ENCODE data around the gene CD7. TPM values are rescaled to one million over a fixed set of nuclear protein-coding genes. Genes with fewer than 3 reads are reported as not detected.
"Not testable (repeated sequence)": the region's sequence is repeated elsewhere in the genome, so short reads cannot be mapped to it uniquely, and the experiment has no call there.

CD7 gene
- total RNA-seq, 2 experiments from 2014 or later = 289 to 292 TPM

DNA sequence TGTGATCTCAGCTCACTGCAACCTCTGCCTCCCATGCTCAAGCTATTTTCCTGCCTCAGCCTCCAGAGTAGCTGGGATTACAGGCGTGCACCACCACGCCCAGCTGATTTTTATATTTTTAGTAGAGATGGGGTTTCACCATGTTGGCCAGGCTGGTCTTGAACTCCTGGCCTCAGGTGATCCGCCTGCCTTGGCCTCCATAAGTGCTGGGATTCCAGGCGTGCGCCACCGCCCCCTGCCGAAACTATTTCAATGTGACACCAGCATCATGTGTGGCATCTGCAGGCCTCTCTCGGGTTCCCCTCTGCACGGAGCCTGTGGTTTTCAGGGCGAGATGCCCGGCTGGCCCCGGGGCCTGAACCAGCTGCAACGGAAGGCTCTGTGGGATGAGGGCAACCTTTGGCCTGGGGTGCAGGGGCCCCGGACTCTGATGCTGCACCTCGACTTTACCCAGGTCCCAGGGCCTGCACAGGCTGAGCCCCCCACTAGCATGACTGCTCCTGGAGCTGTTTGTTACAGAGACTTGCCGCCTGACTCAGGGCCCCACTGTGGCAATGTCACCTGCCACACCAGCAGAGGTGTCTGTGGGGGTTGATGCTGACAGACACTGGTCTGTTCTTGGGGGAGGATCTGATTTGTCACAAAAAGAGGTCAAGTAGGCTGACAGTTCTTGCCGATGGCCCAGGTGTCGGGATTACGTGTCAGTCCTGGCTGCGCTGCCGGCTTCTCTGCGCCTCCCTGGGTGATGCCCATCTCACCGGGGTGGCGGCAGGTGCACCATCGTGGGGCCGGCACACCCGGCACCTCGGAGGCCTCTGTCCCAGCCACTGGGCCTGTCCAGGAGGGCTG lies 33.0 kb upstream of the CD7 start:
- ChIA-PET POLR2A (interaction anchor here (0.8 to 1.1 kb wide), 3 partner anchors 23 to 67 kb away, joined by 3 read pairs; partner anchors contain the start of gene HEXD), CTCF (interaction anchor here (0.6 to 3.1 kb wide), 25 partner anchors 9 to 255 kb away, joined by 3 to 14 read pairs (median 4); partner anchors contain the start of genes HEXD and OGFOD3)
- TF ChIP-seq, protein P1, sequence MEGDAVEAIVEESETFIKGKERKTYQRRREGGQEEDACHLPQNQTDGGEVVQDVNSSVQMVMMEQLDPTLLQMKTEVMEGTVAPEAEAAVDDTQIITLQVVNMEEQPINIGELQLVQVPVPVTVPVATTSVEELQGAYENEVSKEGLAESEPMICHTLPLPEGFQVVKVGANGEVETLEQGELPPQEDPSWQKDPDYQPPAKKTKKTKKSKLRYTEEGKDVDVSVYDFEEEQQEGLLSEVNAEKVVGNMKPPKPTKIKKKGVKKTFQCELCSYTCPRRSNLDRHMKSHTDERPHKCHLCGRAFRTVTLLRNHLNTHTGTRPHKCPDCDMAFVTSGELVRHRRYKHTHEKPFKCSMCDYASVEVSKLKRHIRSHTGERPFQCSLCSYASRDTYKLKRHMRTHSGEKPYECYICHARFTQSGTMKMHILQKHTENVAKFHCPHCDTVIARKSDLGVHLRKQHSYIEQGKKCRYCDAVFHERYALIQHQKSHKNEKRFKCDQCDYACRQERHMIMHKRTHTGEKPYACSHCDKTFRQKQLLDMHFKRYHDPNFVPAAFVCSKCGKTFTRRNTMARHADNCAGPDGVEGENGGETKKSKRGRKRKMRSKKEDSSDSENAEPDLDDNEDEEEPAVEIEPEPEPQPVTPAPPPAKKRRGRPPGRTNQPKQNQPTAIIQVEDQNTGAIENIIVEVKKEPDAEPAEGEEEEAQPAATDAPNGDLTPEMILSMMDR (IDR thresholded peaks at IDR 0.05) = peak; percentile 36
- no peaks in the 10 kb centered on the region for H3K9me3 Mint-ChIP-seq
- H3K27me3 Mint-ChIP-seq = peaks cover 9% of the 10 kb centered on the region
- no peaks in the 10 kb centered on the region for H3K36me3 Mint-ChIP-seq (ENCODE audit: low read depth)
- no peak overlapping the region for H3K27ac Mint-ChIP-seq
- no peak overlapping the region for H3K4me3 Mint-ChIP-seq
- intact Hi-C loops (cut with micrococcal nuclease) = loop anchor here (5.0 kb wide), 1 partner anchor 62 kb away; no protein-coding TSS in a partner anchor
- DNase-seq (peak; percentile 81), ATAC-seq (peak; percentile 68)
- H3K4me1 Mint-ChIP-seq (ENCODE audit: low read depth) = peaks cover 13% of the 10 kb centered on the region

GRCh38 chr17:82349287-82349701 lies 31.9 kb upstream of the CD7 start:
- Mint-ChIP-seq H3K36me3 (ENCODE audit: low read depth) (no peaks in the 10 kb centered on the region), H3K27ac (no peak overlapping the region), H3K4me3 (no peak overlapping the region), H3K4me1 (ENCODE audit: low read depth) (peaks cover 13% of the 10 kb centered on the region), H3K27me3 (peaks cover 7% of the 10 kb centered on the region), H3K9me3 (no peaks in the 10 kb centered on the region)
- intact Hi-C loops (cut with micrococcal nuclease) = no loop called here
- DNase-seq (no peak), ATAC-seq (no peak)
- CTCF ChIA-PET = interaction anchor here (0.8 to 3.1 kb wide), 7 partner anchors 17 to 76 kb away, joined by 3 to 14 read pairs (median 3); no protein-coding TSS in a partner anchor
- POLR2A ChIA-PET = interaction anchor here (0.8 to 1.0 kb wide), 2 partner anchors 24 to 100 kb away, joined by 3 read pairs; no protein-coding TSS in a partner anchor
- TF ChIP-seq, protein P1 (IDR thresholded peaks at IDR 0.05) = no peak

DNA sequence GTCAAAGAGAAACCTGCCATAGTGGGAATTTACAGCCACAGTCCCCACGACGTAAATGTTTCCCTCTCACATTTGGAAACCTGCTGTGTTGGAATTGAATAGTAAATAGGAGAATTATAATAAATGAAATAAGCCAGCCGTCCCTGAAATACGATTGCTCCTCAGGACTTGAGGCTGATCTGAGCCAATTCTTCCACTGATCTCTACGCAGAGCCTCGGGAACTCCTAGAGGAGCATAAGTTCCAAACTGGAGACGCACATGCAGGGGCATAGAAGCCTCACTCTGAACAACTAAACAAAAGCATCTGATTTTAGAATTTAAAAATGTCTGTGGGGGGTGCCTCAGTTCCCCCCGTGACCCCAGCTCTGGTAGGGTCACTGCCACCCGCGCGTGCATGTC lies 31.5 kb upstream of the CD7 start:
- POLR2A ChIA-PET = interaction anchor here (1.0 kb wide), 1 partner anchor 100 kb away, joined by 3 read pairs; no protein-coding TSS in a partner anchor
- Mint-ChIP-seq H3K4me3 (no peak overlapping the region), H3K9me3 (no peaks in the 10 kb centered on the region), H3K36me3 (ENCODE audit: low read depth) (no peaks in the 10 kb centered on the region), H3K27ac (no peak overlapping the region), H3K27me3 (peaks cover 7% of the 10 kb centered on the region), H3K4me1 (ENCODE audit: low read depth) (peaks cover 13% of the 10 kb centered on the region)
- DNase-seq (no peak), ATAC-seq (no peak)
- intact Hi-C loops (cut with micrococcal nuclease) = no loop called here
- TF ChIP-seq, protein P1 (IDR thresholded peaks at IDR 0.05) = no peak
- CTCF ChIA-PET = interaction anchor here (1.2 to 3.1 kb wide), 5 partner anchors 22 to 65 kb away, joined by 3 to 14 read pairs (median 3); no protein-coding TSS in a partner anchor

GRCh38 chr17:82348434-82348833 lies 31.0 kb upstream of the CD7 start:
- TF ChIP-seq, protein P1 (IDR thresholded peaks at IDR 0.05) = no peak
- Mint-ChIP-seq H3K36me3 (ENCODE audit: low read depth) (no peaks in the 10 kb centered on the region), H3K27ac (no peak overlapping the region), H3K4me1 (ENCODE audit: low read depth) (peaks cover 13% of the 10 kb centered on the region), H3K4me3 (no peak overlapping the region), H3K27me3 (peaks cover 8% of the 10 kb centered on the region), H3K9me3 (no peaks in the 10 kb centered on the region)
- ChIA-PET POLR2A (no interaction called here), CTCF (interaction anchor here (1.2 to 2.3 kb wide), 3 partner anchors 22 to 50 kb away, joined by 3 to 7 read pairs (median 3); no protein-coding TSS in a partner anchor)
- DNase-seq (no peak), ATAC-seq (no peak)
- intact Hi-C loops (cut with micrococcal nuclease) = no loop called here

DNA sequence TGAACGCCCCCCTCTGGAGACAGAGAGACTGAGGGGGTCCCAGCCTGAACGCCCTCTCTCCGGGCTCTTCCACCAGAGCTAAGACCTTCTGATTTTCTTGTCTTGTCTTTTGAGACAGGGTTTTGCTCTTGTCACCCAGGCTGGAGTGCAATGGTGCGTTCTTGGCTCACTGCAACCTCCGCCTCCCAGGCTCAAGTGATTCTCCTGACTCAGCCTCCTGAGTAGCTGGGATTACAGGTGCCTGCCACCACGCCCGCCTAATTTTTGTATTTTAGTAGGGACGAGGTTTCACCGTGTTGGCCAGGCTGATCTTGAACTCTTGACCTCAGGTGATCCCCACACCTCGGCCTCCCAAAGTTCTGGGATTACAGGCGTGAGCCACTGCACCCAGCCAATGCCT lies 30.6 kb upstream of the CD7 start:
- H3K36me3 Mint-ChIP-seq (ENCODE audit: low read depth); intact Hi-C loops (cut with micrococcal nuclease); H3K4me3 Mint-ChIP-seq; ATAC-seq; H3K27ac Mint-ChIP-seq; H3K9me3 Mint-ChIP-seq; POLR2A ChIA-PET; DNase-seq; H3K27me3 Mint-ChIP-seq: not testable (repeated sequence)
- CTCF ChIA-PET = interaction anchor here (2.3 kb wide), 1 partner anchor 23 kb away, joined by 7 read pairs; no protein-coding TSS in a partner anchor
- H3K4me1 Mint-ChIP-seq (ENCODE audit: low read depth) = peaks cover 13% of the 10 kb centered on the region
